ENCODE results near the gene RABEPK. TPM values are rescaled to one million over a fixed set of nuclear protein-coding genes. Genes with fewer than 3 reads are reported as not detected.
A peak's percentile ranks its signal among the peaks of the same experiment; 100 is the strongest.
"Not testable (repeated sequence)": the region's sequence is repeated elsewhere in the genome, so short reads cannot be mapped to it uniquely, and the experiment has no call there.

RABEPK gene
- total RNA-seq, 4 donors from 2014 or later, result 16.0 to 39.7 (median 21.0) TPM

GRCh38 chr9:125262294-125262991 lies 62.1 kb downstream of the RABEPK start:
- no peaks in the 10 kb centered on the region for H3K9me3 ChIP-seq
- peak overlapping the region; percentile 76 to 87 for H3K4me3 ChIP-seq
- H3K27me3 ChIP-seq, result no peaks in the 10 kb centered on the region
- DNase-seq, result no peak
- peak overlapping the region; percentile 47 to 82 for H3K27ac ChIP-seq
- no peaks in the 10 kb centered on the region for H3K36me3 ChIP-seq
- TF ChIP-seq POLR2A (IDR thresholded peaks at IDR 0.05) (no peak), CTCF (IDR thresholded peaks at IDR 0.05) (no peak)
- no peaks in the 10 kb centered on the region for H3K4me1 ChIP-seq
- intact Hi-C loops (cut with DNase I; ENCODE audit: low total_unique reads), result no loop called here

- intact Hi-C loops (cut with DNase I; ENCODE audit: low total_unique reads); H3K27ac ChIP-seq; H3K27me3 ChIP-seq: not testable (repeated sequence)
These were observed 63.7 kb downstream of the RABEPK start for GRCh38 chr9:125264068-125264467.

GRCh38 chr9:125268394-125269013 lies 68.2 kb downstream of the RABEPK start:
- TF ChIP-seq CTCF (IDR thresholded peaks at IDR 0.05) (no peak), POLR2A (IDR thresholded peaks at IDR 0.05) (no peak)
- Histone ChIP-seq H3K27ac (no peak overlapping the region), H3K9me3 (no peaks in the 10 kb centered on the region), H3K4me1 (no peaks in the 10 kb centered on the region), H3K27me3 (no peaks in the 10 kb centered on the region), H3K4me3 (no peak overlapping the region), H3K36me3 (no peaks in the 10 kb centered on the region)
- DNase-seq, result no peak
- intact Hi-C loops (cut with DNase I; ENCODE audit: low total_unique reads), result no loop called here

More at GRCh38 chr9:125264068-125264467, 63.7 kb downstream of the RABEPK start:
- not testable (repeated sequence) for DNase-seq, H3K4me1 ChIP-seq, H3K4me3 ChIP-seq, H3K9me3 ChIP-seq, H3K36me3 ChIP-seq

GRCh38 chr9:125269014-125269397 lies 68.7 kb downstream of the RABEPK start:
- Histone ChIP-seq H3K4me1 (no peaks in the 10 kb centered on the region), H3K9me3 (no peaks in the 10 kb centered on the region), H3K27me3 (no peaks in the 10 kb centered on the region), H3K4me3 (no peak overlapping the region), H3K27ac (no peak overlapping the region), H3K36me3 (no peaks in the 10 kb centered on the region)
- intact Hi-C loops (cut with DNase I; ENCODE audit: low total_unique reads), result no loop called here
- TF ChIP-seq CTCF (IDR thresholded peaks at IDR 0.05) (no peak), POLR2A (IDR thresholded peaks at IDR 0.05) (no peak)
- no peak for DNase-seq

GRCh38 chr9:125271081-125271480 lies 70.7 kb downstream of the RABEPK start:
- H3K9me3 ChIP-seq, result no peaks in the 10 kb centered on the region
- intact Hi-C loops (cut with DNase I; ENCODE audit: low total_unique reads), result no loop called here
- no peak overlapping the region for H3K4me3 ChIP-seq
- no peak for DNase-seq
- no peaks in the 10 kb centered on the region for H3K4me1 ChIP-seq
- no peak overlapping the region for H3K27ac ChIP-seq
- TF ChIP-seq CTCF (IDR thresholded peaks at IDR 0.05) (no peak), POLR2A (IDR thresholded peaks at IDR 0.05) (no peak)
- no peaks in the 10 kb centered on the region for H3K36me3 ChIP-seq
- no peaks in the 10 kb centered on the region for H3K27me3 ChIP-seq
